Astrocyte of the cerebellum (primary cell): ENCODE results near the gene ARHGEF10L.

ENCODE experiments used
- DNase-seq: peaks from one replicate; pipeline ENCODE4 v3.0.0-alpha.2; 2011; ENCODE audit warnings: low read depth
- H3K4me3 ChIP-seq: 2 replicates; pipeline ENCODE4 v1.5.1; 2011; ENCODE audit warnings: mild to moderate bottlenecking, low read depth, low read length, moderate library complexity
- in situ Hi-C: cut with HindIII; loops from 2 replicates; pipeline ENCODE4 v1.10.0; 2017; ENCODE audit warnings: low sequenced_read_pairs
- TF ChIP-seq, protein P1 (sequence below): IDR thresholded peaks from 2 replicates; pipeline ENCODE4 v1.5.1; 2012; ENCODE audit warnings: low read length, low read depth, moderate library complexity, mild to moderate bottlenecking; ENCODE audit errors: missing control alignments

The ARHGEF10L gene

GRCh38 chr1:17637055-17637454 is 97.6 kb downstream of the ARHGEF10L start:
- no peak overlapping the region for H3K4me3 ChIP-seq
- in situ Hi-C loops = no loop called here
- TF ChIP-seq, protein P1, sequence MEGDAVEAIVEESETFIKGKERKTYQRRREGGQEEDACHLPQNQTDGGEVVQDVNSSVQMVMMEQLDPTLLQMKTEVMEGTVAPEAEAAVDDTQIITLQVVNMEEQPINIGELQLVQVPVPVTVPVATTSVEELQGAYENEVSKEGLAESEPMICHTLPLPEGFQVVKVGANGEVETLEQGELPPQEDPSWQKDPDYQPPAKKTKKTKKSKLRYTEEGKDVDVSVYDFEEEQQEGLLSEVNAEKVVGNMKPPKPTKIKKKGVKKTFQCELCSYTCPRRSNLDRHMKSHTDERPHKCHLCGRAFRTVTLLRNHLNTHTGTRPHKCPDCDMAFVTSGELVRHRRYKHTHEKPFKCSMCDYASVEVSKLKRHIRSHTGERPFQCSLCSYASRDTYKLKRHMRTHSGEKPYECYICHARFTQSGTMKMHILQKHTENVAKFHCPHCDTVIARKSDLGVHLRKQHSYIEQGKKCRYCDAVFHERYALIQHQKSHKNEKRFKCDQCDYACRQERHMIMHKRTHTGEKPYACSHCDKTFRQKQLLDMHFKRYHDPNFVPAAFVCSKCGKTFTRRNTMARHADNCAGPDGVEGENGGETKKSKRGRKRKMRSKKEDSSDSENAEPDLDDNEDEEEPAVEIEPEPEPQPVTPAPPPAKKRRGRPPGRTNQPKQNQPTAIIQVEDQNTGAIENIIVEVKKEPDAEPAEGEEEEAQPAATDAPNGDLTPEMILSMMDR = no peak
- DNase-seq = no peak

DNA sequence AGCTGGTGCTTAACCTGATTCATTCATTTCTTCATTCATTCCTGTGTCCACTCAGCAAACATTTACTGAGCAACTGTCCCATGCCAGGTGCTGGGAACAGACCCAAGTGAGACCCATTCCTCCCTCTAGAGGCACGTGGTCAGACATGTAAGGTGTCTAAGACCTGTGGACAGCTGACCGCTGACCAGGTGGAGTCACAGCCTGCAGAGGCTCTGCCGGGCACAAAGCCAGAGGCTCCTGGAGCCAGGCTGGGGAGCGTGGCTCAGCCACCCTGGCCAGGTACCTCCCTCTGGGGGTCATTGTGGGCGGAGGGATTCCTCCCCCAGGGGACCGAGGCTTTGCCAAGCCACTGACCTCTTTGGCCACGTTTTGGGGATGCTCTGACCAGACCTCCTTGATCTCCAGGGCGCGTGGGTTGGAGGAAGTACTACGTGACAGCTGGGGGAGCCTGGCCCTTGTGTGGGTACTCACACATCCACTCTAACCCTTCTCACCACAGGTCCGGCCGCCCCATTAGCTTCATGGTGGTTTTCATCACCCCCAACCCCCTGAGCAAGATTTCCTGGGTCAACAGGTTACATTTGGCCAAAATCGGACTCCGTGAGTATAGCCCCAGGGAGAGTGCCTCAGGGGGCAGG is 100.3 kb downstream of the ARHGEF10L start:
- in situ Hi-C loops = no loop called here
- TF ChIP-seq, protein P1 = no peak
- no peak overlapping the region for H3K4me3 ChIP-seq
- DNase-seq = no peak

- in situ Hi-C loops = no loop called here
- TF ChIP-seq, protein P1 = no peak
- no peak overlapping the region for H3K4me3 ChIP-seq
- DNase-seq = no peak
Measured at GRCh38 chr1:17640393-17640792, 100.9 kb downstream of the ARHGEF10L start.

DNA sequence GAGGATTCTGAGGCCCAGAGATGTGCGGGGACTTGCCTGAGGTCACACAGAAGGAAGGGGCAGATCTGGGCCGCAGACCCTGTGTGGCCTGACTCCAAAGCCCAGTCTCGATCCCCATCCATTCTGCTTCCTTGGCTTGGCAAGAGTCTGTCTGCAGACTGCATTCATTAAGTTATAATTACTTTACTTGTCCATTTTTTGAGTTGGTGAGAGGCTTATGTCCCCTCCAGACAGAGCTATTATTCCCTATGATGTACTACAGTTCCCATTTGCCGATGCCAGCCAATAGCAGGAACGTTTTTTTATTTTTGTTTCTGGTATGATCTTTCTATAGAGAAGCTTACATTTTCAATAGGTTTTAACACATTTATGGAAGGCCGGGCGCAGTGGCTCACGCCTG is 101.5 kb downstream of the ARHGEF10L start:
- in situ Hi-C loops = no loop called here

DNA sequence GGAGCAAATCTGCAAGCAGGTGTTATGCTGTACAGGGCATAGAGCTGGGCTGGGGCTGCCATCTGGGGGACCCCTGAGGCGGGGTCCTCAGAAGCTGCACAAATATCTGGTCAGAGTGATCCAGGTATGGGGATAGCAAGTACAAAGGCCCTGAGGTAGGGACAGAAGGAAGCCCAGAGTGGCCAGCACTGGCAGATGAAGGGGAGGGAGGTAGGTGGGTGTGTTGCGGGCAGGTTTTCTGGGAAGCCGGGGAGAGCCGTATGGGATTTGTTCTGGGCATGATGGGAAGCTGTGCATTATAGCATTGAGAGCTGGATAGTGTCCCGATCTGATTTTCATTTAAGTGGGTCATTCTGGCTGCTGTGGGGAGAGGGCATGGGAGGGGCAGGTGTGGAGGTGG is 102.7 kb downstream of the ARHGEF10L start:
- TF ChIP-seq, protein P1 = no peak
- no peak overlapping the region for H3K4me3 ChIP-seq
- in situ Hi-C loops = no loop called here
- DNase-seq = no peak

More for the DNA sequence above, 101.5 kb downstream of the ARHGEF10L start:
- no peak for DNase-seq
- TF ChIP-seq, protein P1 = no peak
- no peak overlapping the region for H3K4me3 ChIP-seq

GRCh38 chr1:17642943-17643342 is 103.4 kb downstream of the ARHGEF10L start:
- no peak overlapping the region for H3K4me3 ChIP-seq
- TF ChIP-seq, protein P1 = no peak
- no peak for DNase-seq
- in situ Hi-C loops = no loop called here
